ENCODE data around the gene ASB3.
"Not testable (repeated sequence)": the region's sequence is repeated elsewhere in the genome, so short reads cannot be mapped to it uniquely, and the experiment has no call there.

Gene ASB3

DNA sequence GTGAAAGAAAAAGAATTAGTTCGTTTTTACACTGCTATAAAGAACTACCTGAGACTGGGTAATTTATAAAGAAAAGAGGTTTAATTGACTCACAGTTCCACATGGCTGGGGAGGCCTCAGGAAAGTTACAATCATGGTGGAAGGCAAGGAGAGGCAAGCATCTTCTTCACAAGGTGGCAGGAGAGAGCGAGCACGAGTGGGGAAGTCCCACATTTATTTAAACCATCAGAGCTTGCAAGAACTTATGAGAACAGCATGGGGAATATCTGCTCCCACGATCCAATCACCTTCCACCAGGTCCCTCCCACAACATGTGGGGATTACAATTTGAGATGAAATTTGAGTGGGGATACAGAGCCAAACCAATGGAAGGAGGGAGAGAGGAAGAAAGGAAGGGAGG, 128.3 kb downstream of the ASB3 start:
- not testable (repeated sequence) for DNase-seq (ENCODE audit: low read depth in 1 of 2, low spot score in 1 of 2)

DNA sequence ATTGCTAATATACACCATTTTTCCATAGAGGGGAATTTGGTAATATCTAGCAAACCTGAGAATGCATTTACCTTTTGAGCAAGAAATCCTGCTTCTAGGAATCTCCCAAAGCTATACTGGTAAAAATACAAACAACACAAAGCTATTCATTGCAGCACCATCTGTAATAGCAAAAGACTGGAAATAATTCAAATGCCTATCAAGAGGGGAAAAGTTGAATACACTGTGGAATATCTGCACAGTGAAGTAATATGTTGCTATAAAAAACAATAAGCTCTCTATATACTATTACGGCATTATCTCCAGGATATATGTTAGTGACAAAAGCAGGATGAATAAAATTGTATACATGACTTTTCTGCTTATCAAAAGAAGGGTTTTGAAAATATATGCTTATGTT, 131.5 kb downstream of the ASB3 start:
- DNase-seq (ENCODE audit: low read depth in 1 of 2, low spot score in 1 of 2): no peak

DNA sequence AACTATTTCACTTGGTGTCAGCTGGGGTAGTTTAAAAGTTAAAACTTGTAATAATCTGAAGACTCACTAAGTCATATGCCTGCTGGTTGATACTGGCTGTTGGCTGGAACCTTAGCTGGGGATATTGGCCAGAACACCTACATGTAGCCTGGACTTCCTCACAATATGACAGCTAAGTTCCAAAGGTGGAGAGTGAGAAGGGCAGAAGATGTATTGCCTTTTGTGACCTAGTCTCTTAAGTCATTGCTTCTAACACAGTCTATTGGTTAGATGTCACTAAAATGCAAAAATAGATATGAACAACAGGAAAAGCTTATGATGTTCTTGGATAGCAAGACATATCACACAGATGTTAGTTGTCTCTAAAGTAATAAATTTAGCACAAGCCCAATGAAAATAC, 132.4 kb downstream of the ASB3 start:
- no peak for DNase-seq (ENCODE audit: low read depth in 1 of 2, low spot score in 1 of 2)

DNA sequence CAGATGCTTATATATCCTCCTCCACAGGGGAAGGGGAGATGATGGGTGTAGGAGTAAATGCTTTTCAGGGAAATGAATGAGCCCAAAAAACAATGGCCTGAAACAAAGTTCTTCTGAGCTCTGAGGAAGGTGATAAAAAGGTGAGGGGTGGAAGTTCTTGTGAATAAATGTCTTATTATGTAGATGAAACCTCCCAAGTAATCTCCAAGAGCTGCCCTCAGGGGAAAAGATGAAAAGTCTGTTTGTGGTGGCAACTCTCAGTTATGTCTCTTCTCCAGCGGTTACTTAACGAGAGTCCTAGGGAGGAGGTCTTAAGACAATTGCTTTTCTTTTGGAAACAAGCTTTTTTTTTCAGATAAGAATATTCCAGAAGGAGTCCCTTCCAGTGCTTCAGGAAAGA, 134.6 kb downstream of the ASB3 start:
- no peak for DNase-seq (ENCODE audit: low read depth in 1 of 2, low spot score in 1 of 2)

DNA sequence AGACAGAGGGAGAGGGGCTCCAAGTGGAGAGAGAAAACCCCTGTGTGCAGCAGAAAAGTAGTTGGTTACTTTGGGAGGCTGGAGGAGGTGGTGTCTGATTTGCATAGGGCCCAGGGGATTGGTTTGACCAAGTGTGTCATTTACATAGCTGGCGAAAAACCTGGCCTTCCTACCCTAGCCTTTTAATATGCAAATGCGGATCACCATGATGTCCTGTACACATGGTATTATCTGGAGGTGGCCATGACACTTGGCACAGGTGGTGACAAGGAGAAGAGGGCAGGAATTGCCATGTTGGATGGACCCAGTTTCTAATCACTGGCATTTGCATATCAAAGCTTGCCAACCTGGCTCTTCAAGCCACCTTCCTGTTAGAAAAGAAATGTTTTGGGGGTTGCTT, 140.0 kb downstream of the ASB3 start:
- no peak for DNase-seq (ENCODE audit: low read depth in 1 of 2, low spot score in 1 of 2)

DNA sequence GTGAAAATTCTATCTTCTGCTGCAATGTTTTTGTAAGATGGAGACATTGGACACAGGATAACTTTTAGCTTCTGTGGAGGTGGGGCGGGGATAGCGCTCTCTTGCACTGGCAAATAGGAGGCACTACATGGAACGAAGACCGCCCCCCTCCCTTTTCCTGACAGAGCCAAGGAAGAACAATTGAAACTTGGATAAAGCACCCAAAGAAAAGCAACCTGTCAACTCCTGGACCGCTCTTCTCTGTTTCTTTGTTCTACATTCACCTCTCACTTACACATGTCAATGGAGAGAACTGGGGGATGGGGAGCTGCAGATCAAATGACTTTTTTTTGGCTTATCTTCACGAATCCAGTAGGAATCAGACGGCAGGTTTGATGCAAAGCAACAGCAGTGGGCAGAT, 145.5 kb downstream of the ASB3 start:
- DNase-seq (ENCODE audit: low read depth in 1 of 2, low spot score in 1 of 2): no peak

DNA sequence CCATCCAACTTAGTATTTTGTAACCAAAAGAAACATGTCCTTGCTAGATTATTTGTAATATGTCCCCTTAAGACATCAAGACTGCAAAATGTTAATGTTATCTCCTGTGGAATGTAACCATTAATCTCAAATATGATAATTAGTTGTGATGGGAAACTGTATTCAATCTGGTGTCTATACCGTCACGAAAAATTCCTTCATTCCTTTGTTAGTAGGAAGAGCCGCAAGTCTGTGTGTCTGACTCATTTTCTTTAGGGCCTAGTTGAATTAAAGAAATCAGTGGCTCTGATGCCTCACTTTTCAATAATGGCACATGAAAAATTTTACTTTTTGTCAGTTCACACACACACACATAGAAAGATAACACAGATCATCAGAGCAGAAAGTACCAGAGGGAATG, 146.3 kb downstream of the ASB3 start:
- no peak for DNase-seq (ENCODE audit: low read depth in 1 of 2, low spot score in 1 of 2)

DNA sequence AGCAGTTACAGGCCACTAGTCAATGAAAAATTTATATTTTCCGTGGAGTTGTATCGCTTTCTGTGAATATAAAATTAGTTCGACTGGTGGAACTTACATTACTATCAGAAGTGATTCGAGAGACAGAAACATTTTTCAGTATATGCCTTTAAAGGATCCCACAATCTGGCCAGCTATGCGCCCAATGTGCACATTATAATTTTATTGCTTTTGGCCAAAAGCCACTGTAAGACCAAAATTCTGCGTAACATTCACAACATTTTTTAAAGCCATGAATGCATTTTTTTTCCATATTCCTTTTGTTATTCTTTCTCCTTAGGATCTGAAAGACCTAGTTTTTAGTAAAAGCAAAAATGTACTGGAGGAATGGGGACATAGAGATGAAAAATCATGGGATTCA, 150.2 kb downstream of the ASB3 start:
- no peak for DNase-seq (ENCODE audit: low read depth in 1 of 2, low spot score in 1 of 2)

DNA sequence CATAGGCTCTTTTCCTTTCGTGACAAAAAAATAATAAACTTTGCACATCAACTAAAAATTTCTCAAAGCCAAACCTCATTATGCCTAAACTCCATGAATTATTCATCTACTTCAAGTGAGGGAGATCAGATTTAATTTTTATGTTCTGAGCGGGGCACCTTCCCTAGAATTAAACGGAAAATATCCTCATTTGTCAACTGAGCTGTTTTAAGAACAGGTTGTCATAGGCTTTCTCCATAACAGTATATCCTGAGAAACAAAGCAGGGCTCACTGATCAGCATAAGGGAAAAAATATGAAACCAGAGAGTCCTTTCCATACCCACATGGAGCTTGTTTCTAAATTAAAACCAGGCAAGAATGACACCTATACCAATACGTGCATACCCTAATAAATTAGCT, 150.6 kb downstream of the ASB3 start:
- DNase-seq (ENCODE audit: low read depth in 1 of 2, low spot score in 1 of 2): no peak

DNA sequence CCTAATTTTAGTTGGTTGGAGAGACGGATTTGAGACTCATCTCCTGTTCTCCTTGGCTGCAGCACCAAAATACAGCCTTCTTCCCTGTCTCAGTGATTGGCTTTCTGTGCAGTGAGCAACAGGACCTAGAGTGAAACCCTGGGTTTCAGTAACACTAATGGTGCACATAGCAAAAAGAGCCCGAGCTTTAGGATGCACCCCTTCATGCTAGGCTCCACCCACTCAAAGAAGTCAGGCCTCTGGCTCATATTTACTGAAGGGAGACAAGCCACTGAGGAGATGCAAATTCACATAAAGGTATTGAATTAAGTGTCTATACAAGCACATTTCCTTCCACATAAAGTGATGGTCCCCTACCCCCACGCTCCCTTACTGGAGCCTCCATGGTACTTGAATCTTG, 151.1 kb downstream of the ASB3 start:
- no peak for DNase-seq (ENCODE audit: low read depth in 1 of 2, low spot score in 1 of 2)

DNA sequence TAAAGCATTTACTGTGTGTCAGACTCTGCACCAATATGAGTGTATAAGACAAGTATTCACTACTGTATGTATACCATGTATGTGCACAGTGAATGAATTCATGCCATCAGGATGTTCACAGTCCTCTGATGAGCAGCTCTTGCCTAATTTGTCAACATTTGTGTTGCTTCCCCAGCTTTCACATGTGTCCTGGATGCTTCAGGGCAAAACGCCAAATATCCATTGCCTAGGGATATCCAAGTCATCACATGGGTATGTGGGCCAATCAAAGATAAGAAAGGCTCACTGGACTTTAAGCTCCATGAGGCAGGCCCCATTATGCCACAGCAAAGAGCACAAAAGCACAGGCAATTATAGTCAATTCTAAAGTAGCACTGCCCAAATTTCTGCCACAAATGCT, 153.3 kb downstream of the ASB3 start:
- DNase-seq (ENCODE audit: low read depth in 1 of 2, low spot score in 1 of 2): no peak

DNA sequence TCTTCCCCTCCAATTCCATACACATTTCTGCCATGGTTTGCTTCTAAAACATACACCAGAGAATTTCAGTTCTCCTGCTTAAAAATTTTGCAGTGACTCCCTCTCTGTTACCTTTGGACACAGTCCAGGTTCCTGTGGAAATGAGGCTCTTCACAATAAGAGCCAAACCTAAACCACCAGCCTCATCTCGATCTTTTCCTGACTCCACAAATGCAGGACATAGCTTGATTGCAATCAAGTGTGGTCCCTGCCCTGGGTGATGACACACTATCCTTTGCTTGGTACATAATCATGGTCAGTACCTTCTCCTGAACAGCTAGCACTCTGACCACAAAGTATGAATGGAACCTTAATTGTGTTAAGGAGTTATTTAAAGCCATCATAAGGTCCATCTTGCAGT, 154.0 kb downstream of the ASB3 start:
- DNase-seq (ENCODE audit: low read depth in 1 of 2, low spot score in 1 of 2): no peak

DNA sequence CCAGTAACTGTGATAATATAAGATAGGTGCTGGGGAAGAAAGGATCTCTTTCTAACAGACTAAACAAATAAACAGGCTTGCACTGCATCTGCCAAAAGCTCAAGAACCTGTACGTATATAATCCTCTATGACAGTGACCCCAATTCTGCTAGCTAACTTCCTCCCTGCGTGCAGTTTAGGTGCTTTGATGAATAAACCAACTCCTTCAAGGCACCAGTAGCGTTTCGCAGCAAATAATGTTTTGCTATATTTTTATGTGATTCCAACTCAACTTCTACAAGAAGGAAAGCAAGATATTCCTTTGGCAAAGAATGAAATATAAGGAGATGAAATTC, 154.7 kb downstream of the ASB3 start:
- DNase-seq (ENCODE audit: low read depth in 1 of 2, low spot score in 1 of 2): no peak

DNA sequence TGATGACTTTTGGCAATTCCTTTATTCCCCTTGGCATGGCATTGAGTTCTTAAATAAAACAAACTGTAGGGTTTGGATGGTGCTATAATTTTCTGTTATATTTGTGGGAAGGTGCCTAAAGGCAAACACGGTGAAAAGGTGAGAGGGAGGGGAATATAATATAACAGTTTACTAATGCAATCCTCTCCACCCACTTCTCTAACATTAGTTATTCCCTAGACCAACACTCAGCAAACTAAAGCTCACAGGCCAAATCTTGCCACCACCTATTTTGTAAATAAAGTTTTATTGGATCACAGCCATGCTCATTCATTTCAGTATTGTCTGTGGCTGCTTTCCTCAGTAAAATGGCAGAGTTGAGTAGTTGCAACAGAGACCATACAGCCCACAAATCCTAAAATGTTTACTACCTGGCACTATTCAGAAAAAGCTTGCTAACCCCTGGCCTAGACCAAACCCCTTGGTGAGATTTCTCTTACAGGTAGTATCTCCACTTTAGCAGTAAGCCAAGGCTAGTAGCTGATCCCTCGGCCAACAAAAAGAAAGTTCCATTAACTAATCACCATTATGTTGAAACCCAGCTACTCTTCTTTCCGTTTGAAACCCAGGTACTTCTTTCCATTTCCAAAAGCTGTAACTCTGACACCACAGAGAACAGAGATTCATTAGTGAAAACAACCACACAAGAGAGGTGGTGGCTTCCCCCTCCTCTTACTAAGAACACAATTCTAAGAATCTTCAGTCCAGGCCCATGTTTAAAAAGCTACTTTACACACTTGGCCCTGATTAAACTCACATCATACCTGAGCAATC, 155.2 kb downstream of the ASB3 start:
- DNase-seq (ENCODE audit: low read depth in 1 of 2, low spot score in 1 of 2): no peak

DNA sequence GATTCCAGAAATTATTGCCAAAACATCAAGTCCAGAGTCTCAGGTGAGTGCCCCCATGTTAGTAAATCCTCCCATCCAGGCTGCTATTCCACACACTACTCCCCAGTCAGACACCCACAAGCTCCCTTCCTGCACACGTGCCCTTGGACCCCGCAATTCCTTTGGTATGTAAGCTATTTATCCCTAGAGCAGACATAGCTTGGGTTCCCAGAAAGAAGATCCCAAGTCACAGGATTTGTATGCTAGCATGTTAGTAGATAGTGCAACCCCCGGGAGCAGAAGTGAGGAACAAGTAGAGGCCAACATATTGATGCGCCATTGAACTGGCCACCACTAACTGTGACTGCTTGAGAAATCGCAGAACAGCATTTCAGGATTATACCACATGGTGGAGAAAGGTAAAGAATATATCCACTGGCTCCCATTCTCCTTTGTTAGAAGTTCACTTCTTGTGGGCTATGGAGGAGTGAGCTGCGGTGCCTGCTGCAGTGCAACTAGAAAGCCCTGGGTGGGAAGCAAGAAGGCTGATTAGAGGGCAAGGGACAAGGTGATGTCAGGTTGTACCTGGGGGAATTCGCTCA, 156.6 kb downstream of the ASB3 start:
- DNase-seq (ENCODE audit: low read depth in 1 of 2, low spot score in 1 of 2): no peak

DNA sequence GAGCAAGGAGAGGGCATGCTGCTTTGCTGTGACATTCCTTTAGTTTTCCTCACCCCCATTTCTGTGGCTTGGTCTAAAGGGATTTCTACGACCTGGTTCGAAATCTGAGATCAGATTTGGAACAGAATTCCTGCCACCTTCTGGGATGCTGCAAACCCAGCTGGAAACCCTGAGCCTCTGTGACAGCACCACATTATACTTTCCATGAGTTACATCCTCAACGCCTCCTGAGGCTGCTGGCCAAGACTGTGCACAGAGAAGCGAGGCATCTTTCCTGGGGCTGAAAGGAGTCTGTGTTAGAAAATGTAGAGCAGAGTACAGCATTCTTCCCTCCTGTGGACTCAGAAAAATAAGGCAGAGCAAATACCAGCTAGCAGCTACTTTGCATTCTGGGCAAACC, 157.3 kb downstream of the ASB3 start:
- no peak for DNase-seq (ENCODE audit: low read depth in 1 of 2, low spot score in 1 of 2)

DNA sequence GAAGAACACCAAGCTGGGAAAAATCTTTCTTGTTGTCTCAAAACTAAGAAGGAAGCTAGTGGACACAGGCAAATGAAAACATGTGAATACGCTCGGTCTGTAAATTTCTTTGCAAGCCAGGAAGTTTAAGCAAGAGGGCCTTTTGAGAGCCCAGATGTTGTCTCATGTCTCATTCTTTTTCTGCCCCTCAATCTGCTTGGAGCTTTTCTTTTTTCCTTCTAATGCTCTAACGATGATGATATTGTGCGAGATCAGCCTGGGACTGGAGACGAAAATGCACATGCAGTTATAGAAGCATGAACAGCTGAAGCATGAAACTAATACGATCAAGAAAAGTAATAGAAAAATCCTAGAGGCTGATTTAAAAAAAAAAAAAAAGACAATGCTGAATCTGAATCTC, 157.8 kb downstream of the ASB3 start:
- no peak for DNase-seq (ENCODE audit: low read depth in 1 of 2, low spot score in 1 of 2)

DNA sequence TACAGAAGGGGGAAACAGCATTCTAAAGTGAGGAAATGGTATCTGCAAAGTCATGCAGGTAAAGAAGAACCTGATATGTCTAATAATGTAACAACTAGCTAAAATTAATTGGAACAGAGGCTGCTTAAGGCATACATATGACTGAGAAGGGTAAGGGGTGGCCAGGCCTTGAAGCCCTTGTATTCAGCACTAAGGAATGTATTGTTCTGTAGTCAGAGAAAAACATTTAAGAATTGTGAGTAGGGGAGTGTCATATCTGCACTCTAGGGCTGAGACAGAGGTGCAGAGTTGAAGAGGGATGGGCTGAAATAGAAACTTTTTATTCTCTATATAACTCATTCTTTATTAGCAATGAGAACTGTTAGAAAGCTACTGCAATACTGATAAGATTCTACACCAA, 164.6 kb downstream of the ASB3 start:
- no peak for DNase-seq (ENCODE audit: low read depth in 1 of 2, low spot score in 1 of 2)

DNA sequence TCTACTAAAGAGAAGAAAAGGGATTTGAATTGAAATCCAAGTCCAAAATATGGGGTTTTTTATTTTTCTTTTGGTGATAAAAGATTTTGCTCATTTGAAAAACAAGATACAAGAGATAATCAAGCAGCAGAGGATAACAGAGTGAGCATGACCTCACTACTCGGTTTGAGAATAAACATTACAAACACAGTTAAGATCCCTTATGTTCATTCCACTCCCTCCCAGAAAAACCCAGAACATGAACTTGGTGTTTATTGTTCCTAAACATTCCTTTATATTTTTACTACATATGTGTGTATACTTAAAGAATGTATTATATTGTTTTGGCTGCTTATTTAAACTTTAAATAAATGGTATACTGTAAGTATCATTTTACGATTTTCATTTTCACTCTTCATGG, 165.8 kb downstream of the ASB3 start:
- DNase-seq (ENCODE audit: low read depth in 1 of 2, low spot score in 1 of 2): no peak
